RWPE2 (cell line): ENCODE data around the gene PLXND1.

Source experiments
- ATAC-seq: fragments of 200-7000 bp; cut with Tn5 transposase; 3 replicates; pipeline ENCODE4 v1.9.1; 2021; ENCODE audit warnings: low read depth
- DNase-seq: peaks from one replicate; pipeline ENCODE4 v3.0.0-alpha.2; 2020; ENCODE audit warnings: low spot score
- H3K27ac ChIP-seq: fragments of 450-650 bp; 2 replicates; pipeline ENCODE4 v1.5.1; 2017; ENCODE audit warnings: mild to moderate bottlenecking; ENCODE audit not compliant: poor library complexity, severe bottlenecking
- H3K27me3 ChIP-seq: fragments of 250-450 bp; sonication (Bioruptor Pico); 2 replicates; pipeline ENCODE4 v1.5.1; 2021; ENCODE audit warnings: mild to moderate bottlenecking, moderate library complexity; ENCODE audit not compliant: insufficient read depth, poor library complexity, severe bottlenecking
- H3K36me3 ChIP-seq: fragments of 250-450 bp; sonication (Bioruptor Pico); 2 replicates; pipeline ENCODE4 v1.5.1; 2020; ENCODE audit warnings: low read depth, mild to moderate bottlenecking, moderate library complexity
- H3K4me1 ChIP-seq: fragments of 250-450 bp; sonication (Bioruptor Pico); 2 replicates; pipeline ENCODE4 v1.5.1; 2021; ENCODE audit warnings: mild to moderate bottlenecking, moderate library complexity; ENCODE audit not compliant: insufficient read depth, poor library complexity, severe bottlenecking
- H3K4me3 ChIP-seq: fragments of 250-450 bp; sonication (Bioruptor Pico); 2 replicates; pipeline ENCODE4 v1.5.1; 2021; ENCODE audit warnings: mild to moderate bottlenecking, moderate library complexity; ENCODE audit not compliant: severe bottlenecking
- H3K9me3 ChIP-seq: fragments of 250-450 bp; sonication (Bioruptor Pico); 2 replicates; pipeline ENCODE4 v1.5.1; 2021; ENCODE audit warnings: mild to moderate bottlenecking, moderate library complexity; ENCODE audit not compliant: severe bottlenecking
- CTCF ChIP-seq: fragments of 450-650 bp; IDR thresholded peaks from one replicate; pipeline ENCODE4 v1.5.1; 2017; ENCODE audit warnings: mild to moderate bottlenecking, moderate library complexity; ENCODE audit not compliant: poor library complexity, severe bottlenecking

Gene PLXND1

GRCh38 chr3:129555616-129556357, 50.7 kb downstream of the PLXND1 start:
- no peak for DNase-seq
- ATAC-seq, result no peak
- no peaks in the 10 kb centered on the region for H3K36me3 ChIP-seq
- H3K4me1 ChIP-seq, result no peaks in the 10 kb centered on the region
- no peak overlapping the region for H3K27ac ChIP-seq
- no peak overlapping the region for H3K4me3 ChIP-seq
- no peaks in the 10 kb centered on the region for H3K9me3 ChIP-seq
- TF ChIP-seq CTCF, result no peak
- no peaks in the 10 kb centered on the region for H3K27me3 ChIP-seq

GRCh38 chr3:129555153-129555550, 51.3 kb downstream of the PLXND1 start:
- Histone ChIP-seq H3K27me3 (no peaks in the 10 kb centered on the region), H3K4me1 (no peaks in the 10 kb centered on the region), H3K4me3 (no peak overlapping the region), H3K36me3 (no peaks in the 10 kb centered on the region), H3K27ac (no peak overlapping the region), H3K9me3 (no peaks in the 10 kb centered on the region)
- DNase-seq, result no peak
- no peak for TF ChIP-seq CTCF
- no peak for ATAC-seq

GRCh38 chr3:129554356-129555152, 51.9 kb downstream of the PLXND1 start:
- H3K9me3 ChIP-seq, result no peaks in the 10 kb centered on the region
- H3K27me3 ChIP-seq, result no peaks in the 10 kb centered on the region
- H3K4me1 ChIP-seq, result no peaks in the 10 kb centered on the region
- no peak overlapping the region for H3K27ac ChIP-seq
- H3K36me3 ChIP-seq, result no peaks in the 10 kb centered on the region
- no peak for TF ChIP-seq CTCF
- no peak for DNase-seq
- no peak overlapping the region for H3K4me3 ChIP-seq
- no peak for ATAC-seq

DNA sequence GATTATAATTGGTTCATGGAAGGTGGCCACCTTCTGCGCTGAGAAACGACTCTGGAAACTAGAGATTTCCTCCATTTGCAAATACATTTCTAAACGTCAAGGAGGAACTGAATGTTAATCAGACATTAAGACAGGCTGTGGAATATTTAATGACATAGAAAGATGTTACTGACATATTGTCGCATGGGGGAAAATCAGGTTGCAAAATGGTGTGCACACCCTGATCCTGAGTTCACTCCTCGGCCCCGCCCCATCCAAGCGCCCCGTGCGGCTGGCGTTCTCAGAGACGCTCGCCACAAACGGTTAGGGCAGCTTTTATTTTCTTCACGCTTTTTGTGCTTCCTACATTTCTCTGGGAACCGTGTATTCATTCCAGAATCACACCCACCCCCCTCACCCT, 52.8 kb downstream of the PLXND1 start:
- Histone ChIP-seq H3K27me3 (no peaks in the 10 kb centered on the region), H3K36me3 (no peaks in the 10 kb centered on the region), H3K27ac (no peak overlapping the region), H3K9me3 (no peaks in the 10 kb centered on the region), H3K4me3 (no peak overlapping the region), H3K4me1 (no peaks in the 10 kb centered on the region)
- TF ChIP-seq CTCF, result no peak
- ATAC-seq (no peak), DNase-seq (no peak)

DNA sequence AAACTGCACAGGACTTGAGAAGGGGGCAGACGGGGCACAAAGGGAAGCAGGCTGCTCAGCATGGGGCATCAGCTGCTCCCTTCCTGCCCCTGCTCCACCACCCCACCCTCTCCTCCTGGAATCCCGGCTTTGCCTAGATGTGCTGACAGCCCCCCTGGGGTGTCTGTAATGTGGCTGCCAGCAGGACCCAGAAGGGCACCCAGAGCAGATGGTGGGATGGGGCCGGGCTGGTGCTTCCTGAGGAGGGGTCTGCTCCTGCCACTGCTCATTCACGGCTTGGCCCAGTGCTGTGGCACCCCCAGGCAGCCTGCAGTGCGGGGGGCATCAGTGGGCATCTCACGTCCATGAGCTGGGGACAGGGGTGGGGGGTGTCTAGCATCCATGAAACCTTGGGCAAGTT, 53.3 kb downstream of the PLXND1 start:
- ATAC-seq (no peak), DNase-seq (no peak)
- Histone ChIP-seq H3K4me3 (no peak overlapping the region), H3K27ac (no peak overlapping the region), H3K9me3 (no peaks in the 10 kb centered on the region), H3K36me3 (no peaks in the 10 kb centered on the region), H3K4me1 (no peaks in the 10 kb centered on the region), H3K27me3 (no peaks in the 10 kb centered on the region)
- no peak for TF ChIP-seq CTCF
